HUES6 (cell line): ENCODE data around the gene RALGPS1.

ENCODE experiments used
- H3K27ac ChIP-seq: 2 replicates; pipeline ENCODE4 v1.7.0; 2013; ENCODE audit warnings: low read depth, mild to moderate bottlenecking, low read length, inconsistent platforms
- H3K27me3 ChIP-seq: 2 replicates; pipeline ENCODE4 v1.6.1; 2013; ENCODE audit warnings: low read length; ENCODE audit not compliant: control insufficient read depth, insufficient read depth
- H3K36me3 ChIP-seq: 2 replicates; pipeline ENCODE4 v1.6.1; 2013; ENCODE audit warnings: low read length; ENCODE audit not compliant: control insufficient read depth, insufficient read depth
- H3K4me1 ChIP-seq: 2 replicates; pipeline ENCODE4 v1.6.1; 2013; ENCODE audit warnings: low read length; ENCODE audit not compliant: control insufficient read depth, insufficient read depth
- H3K4me3 ChIP-seq: 2 replicates; pipeline ENCODE4 v1.5.1; 2013; ENCODE audit warnings: low read depth, low read length
- H3K9ac ChIP-seq: one replicate; pipeline ENCODE4 v1.6.1; 2013; ENCODE audit warnings: mild to moderate bottlenecking, low read length
- H3K9me3 ChIP-seq: 2 replicates; pipeline ENCODE4 v1.6.1; 2013; ENCODE audit warnings: low read depth, low read length; ENCODE audit not compliant: control insufficient read depth, insufficient read depth

The RALGPS1 gene

DNA sequence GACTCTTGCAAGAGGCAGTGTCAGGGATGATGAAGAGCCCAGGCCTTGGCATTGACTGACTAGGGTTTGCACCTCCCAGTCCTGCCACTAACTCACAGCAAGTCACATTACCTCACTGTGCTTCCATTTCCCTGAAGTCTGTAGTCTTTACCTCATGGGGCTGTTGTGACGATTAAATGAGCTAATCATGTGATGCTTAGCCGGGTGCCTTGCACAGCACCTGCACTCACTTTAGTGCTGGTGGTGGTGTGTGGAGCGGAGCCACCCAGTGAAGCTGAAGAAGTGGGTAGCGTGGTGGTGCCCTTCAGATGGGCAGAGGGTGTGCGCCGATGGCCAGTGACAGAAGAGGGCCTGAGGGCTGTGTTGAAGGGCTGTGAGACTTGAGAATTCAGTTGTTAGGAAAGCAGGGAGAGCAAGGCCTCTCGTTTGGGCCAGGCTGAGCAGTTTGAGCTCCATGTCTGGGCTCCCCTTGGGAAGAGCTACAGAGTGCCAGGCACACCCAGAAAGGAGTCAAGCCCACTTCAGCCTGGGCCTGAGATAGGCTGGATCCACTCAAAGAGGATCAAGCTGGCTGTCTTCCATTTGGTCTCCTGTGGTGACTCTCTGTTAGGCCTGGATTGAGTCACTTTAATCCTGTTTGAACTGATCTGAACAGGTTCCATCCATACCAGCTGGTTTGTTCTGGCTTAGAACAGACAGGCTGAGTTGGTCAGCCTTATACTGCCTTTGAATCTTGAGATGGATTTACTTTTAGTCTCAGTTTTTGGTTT, 42.5 kb downstream of the RALGPS1 start:
- H3K9ac ChIP-seq = no peak overlapping the region
- no peak overlapping the region for H3K27ac ChIP-seq

GRCh38 chr9:126957687-126958053, 43.1 kb downstream of the RALGPS1 start:
- peaks cover 9% of the 10 kb centered on the region; the same call in 1 of the 2 replicates for H3K4me1 ChIP-seq
- no peak overlapping the region for H3K4me3 ChIP-seq
- H3K9ac ChIP-seq = no peak overlapping the region
- H3K27me3 ChIP-seq = no peaks in the 10 kb centered on the region; the same call in 1 of the 2 replicates
- no peak overlapping the region for H3K27ac ChIP-seq
- no peaks in the 10 kb centered on the region for H3K36me3 ChIP-seq
- no peaks in the 10 kb centered on the region for H3K9me3 ChIP-seq

More for the DNA sequence above, 42.5 kb downstream of the RALGPS1 start:
- Histone ChIP-seq H3K9me3 (no peaks in the 10 kb centered on the region), H3K4me3 (no peak overlapping the region), H3K4me1 (peaks cover 9% of the 10 kb centered on the region; the same call in 1 of the 2 replicates), H3K36me3 (no peaks in the 10 kb centered on the region), H3K27me3 (no peaks in the 10 kb centered on the region; the same call in 1 of the 2 replicates)

GRCh38 chr9:126959336-126959735, 44.8 kb downstream of the RALGPS1 start:
- Histone ChIP-seq H3K27me3 (no peaks in the 10 kb centered on the region; the same call in 1 of the 2 replicates), H3K4me1 (peaks cover 11% of the 10 kb centered on the region), H3K4me3 (no peak overlapping the region), H3K9me3 (no peaks in the 10 kb centered on the region), H3K36me3 (no peaks in the 10 kb centered on the region), H3K27ac (no peak overlapping the region), H3K9ac (no peak overlapping the region)

GRCh38 chr9:126959917-126960316, 45.3 kb downstream of the RALGPS1 start:
- Histone ChIP-seq H3K9me3 (no peaks in the 10 kb centered on the region), H3K27me3 (no peaks in the 10 kb centered on the region; the same call in 1 of the 2 replicates), H3K9ac (no peak overlapping the region)

GRCh38 chr9:126962336-126962735, 47.8 kb downstream of the RALGPS1 start:
- Histone ChIP-seq H3K27me3 (no peaks in the 10 kb centered on the region; the same call in 1 of the 2 replicates), H3K9ac (no peak overlapping the region), H3K4me1 (peaks cover 15% of the 10 kb centered on the region), H3K4me3 (no peak overlapping the region), H3K36me3 (no peaks in the 10 kb centered on the region), H3K27ac (no peak overlapping the region), H3K9me3 (no peaks in the 10 kb centered on the region)

More at GRCh38 chr9:126959917-126960316, 45.3 kb downstream of the RALGPS1 start:
- Histone ChIP-seq H3K27ac (no peak overlapping the region), H3K4me1 (peaks cover 16% of the 10 kb centered on the region), H3K36me3 (no peaks in the 10 kb centered on the region), H3K4me3 (no peak overlapping the region)

GRCh38 chr9:126965077-126965476, 50.5 kb downstream of the RALGPS1 start:
- H3K4me3 ChIP-seq = no peak overlapping the region
- H3K27ac ChIP-seq = no peak overlapping the region
- H3K36me3 ChIP-seq = no peaks in the 10 kb centered on the region
- no peaks in the 10 kb centered on the region; the same call in 1 of the 2 replicates for H3K27me3 ChIP-seq
- no peaks in the 10 kb centered on the region for H3K9me3 ChIP-seq
- no peak overlapping the region for H3K9ac ChIP-seq
- H3K4me1 ChIP-seq = peaks cover 14% of the 10 kb centered on the region

- no peak overlapping the region for H3K27ac ChIP-seq
- H3K36me3 ChIP-seq = no peaks in the 10 kb centered on the region
- H3K4me1 ChIP-seq = peaks cover 14% of the 10 kb centered on the region
Observed at GRCh38 chr9:126965541-126966428, 51.2 kb downstream of the RALGPS1 start.

GRCh38 chr9:126971261-126971660, 56.7 kb downstream of the RALGPS1 start:
- H3K4me1 ChIP-seq = 0 out of 2 replicates have a peak, but pooled peaks cover 4% of the 10 kb centered on the region

More at GRCh38 chr9:126965541-126966428, 51.2 kb downstream of the RALGPS1 start:
- Histone ChIP-seq H3K27me3 (no peaks in the 10 kb centered on the region), H3K9me3 (no peaks in the 10 kb centered on the region), H3K9ac (no peak overlapping the region), H3K4me3 (no peak overlapping the region)

GRCh38 chr9:126973651-126974529, 59.3 kb downstream of the RALGPS1 start:
- no peak overlapping the region for H3K4me3 ChIP-seq
- H3K36me3 ChIP-seq = peaks cover 2% of the 10 kb centered on the region; the same call in 1 of the 2 replicates
- no peak overlapping the region for H3K27ac ChIP-seq
- H3K9ac ChIP-seq = no peak overlapping the region
- no peaks in the 10 kb centered on the region for H3K27me3 ChIP-seq
- H3K4me1 ChIP-seq = 0 out of 2 replicates have a peak, but pooled peaks cover 4% of the 10 kb centered on the region
- H3K9me3 ChIP-seq = no peaks in the 10 kb centered on the region

More at GRCh38 chr9:126971261-126971660, 56.7 kb downstream of the RALGPS1 start:
- Histone ChIP-seq H3K27ac (no peak overlapping the region), H3K4me3 (no peak overlapping the region), H3K9ac (no peak overlapping the region), H3K36me3 (peaks cover 1% of the 10 kb centered on the region; the same call in 1 of the 2 replicates), H3K9me3 (no peaks in the 10 kb centered on the region), H3K27me3 (no peaks in the 10 kb centered on the region)

- no peaks in the 10 kb centered on the region for H3K27me3 ChIP-seq
- peaks cover 2% of the 10 kb centered on the region; the same call in 1 of the 2 replicates for H3K36me3 ChIP-seq
- 0 out of 2 replicates have a peak, but pooled peaks cover 4% of the 10 kb centered on the region for H3K4me1 ChIP-seq
- H3K9ac ChIP-seq = no peak overlapping the region
- H3K4me3 ChIP-seq = no peak overlapping the region
- H3K27ac ChIP-seq = no peak overlapping the region
- H3K9me3 ChIP-seq = no peaks in the 10 kb centered on the region
Observed at GRCh38 chr9:126974594-126974993, 60.0 kb downstream of the RALGPS1 start.
